GM19240 (cell line): ENCODE measurements around the gene AP1M1.

Experiments
- DNase-seq: peaks from one replicate; pipeline ENCODE4 v3.0.0; 2011; ENCODE audit warnings: low spot score; ENCODE audit not compliant: insufficient read length

AP1M1 gene

DNA sequence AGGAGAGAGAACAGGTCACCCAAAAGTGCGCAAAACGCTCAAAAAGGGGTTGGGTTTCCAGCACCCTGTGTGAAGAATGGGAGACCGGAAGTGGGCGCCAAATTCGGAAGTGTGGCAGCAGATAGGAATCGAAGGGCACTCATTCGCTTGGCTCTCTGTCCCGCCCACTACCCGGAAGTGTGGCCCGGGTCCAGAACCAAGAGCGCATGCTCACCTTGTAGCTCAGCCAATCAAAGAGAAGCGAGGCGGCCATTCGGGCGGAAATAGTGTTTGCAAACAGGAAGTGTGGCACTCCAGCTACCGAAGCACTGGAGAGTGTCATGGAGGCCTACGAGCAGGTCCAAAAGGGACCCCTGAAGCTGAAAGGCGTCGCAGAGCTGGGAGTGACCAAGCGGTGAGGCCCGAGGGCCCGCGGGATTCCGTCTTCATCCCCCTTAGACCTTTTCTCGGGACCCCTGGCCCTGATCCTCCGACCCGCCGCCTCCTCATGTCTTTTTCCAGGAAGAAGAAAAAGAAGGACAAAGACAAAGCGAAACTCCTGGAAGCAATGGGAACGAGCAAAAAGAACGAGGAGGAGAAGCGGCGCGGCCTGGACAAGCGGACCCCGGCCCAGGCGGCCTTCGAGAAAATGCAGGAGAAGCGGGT, 12.5 kb upstream of the AP1M1 start, which contains the start of gene FAM32A:
Gene FAM32A, plus strand, starts transcription at position 288 of the 645 bp plus-strand sequence. Its CDS starts 33 bp downstream, at position 321.
- DNase-seq, result peak; percentile 97

DNA sequence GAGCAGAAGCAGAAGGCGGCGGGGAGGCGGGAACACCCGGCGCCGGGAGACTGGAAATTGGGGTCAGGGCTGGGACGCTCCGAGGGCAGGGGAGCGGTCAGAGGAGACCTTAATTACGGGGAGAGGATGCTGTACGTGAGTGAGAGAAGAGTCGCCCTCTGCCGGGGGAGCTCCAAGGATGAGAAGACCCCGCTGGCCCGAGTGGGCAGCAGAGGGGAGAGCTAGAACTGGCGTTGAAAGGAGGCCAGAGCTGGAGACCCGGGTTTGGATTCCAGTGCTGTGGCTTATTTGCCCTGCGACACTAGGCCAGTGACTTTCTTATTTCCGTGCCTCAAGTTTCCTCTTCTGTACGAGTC, 12.0 kb upstream of the AP1M1 start:
- peak; percentile 22 for DNase-seq

DNA sequence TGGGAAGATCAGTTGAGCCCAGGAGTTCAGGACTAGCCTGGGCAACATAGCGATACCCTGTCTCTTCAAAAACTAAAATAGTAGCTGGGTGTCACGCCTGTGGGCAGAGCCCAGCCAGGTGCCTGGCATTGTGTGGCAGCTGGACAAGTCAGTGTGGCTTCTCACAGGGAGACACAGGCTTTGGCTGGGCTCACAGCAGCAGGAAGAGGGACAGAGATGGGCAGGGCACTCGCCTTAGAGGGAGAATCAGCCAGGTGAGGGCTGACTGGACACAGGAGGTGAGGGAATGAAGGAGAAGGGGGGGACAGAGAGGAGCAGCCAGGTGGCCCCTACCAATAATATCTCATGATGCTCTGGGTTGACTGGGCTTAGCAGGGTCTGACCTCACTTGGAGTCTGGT, 9.2 kb upstream of the AP1M1 start:
- no peak for DNase-seq

DNA sequence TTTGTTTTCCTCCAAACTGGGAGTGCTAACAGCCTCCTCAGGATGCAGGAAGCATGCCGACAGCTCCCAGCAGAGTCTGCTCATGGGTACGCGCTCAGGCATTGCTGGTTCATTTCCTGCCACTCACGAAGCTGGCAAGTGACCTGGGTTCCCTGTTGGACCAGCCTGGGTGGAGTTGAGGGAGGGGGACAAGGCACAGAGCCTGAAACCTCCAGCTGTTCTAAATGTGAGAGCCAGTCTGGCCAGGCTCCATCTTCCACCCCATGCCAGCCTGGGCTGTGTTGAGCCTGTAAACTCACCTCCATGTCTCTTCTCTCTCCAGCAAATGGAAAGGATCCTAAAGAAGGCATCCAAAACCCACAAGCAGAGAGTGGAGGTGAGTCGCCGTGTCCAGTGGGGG, 7.5 kb upstream of the AP1M1 start:
- no peak for DNase-seq

DNA sequence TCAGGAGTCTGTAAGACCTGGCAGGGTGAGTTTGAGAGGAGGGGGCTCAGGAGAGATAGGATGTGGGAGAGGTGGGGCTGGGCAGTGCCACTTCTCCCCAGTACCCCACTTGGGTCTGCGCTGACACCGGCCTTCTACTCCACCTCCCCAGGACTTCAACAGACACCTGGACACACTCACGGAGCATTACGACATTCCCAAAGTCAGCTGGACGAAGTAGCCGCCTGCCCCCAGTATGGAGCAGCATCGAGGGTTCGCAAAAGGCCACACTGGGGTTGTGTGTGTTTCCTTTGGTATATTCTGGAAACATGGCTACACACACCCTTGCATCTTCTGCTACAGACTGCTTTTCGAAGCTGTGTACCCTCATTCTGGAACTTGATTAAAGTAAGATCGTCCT, 7.0 kb upstream of the AP1M1 start:
- no peak for DNase-seq

DNA sequence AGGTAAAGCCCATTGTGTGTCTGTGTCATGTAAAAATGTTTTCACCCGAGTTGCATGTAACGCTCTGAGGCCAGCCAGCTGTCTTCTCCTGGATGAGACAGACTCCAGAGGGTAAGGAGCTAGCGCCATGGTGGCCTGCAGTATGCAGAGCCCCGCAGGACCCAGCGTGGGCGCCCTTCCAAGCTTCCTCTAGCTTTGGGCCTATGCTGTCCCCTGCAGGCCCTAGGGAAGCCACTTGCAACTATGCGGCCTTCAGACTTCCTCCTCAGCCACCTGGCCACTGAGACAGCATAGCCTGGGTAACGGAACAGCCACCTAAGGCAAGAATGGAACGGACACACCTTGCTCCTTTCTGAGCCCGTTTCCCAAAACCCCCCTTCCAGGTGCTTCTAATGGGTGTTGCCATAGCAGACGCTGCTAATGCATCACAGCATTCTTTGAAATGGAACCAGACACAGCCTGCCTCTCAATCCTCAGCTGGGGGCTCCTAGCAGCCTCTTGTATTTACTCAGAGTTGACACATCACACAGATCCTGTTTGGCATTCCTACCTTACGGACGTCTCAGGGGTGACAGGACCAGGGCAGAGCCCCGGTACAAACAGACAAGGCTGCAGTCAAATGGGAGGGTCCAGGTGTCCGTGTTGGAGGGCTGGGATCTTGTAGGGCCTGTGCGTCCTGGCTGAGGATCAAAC, 6.3 kb upstream of the AP1M1 start:
- no peak for DNase-seq

DNA sequence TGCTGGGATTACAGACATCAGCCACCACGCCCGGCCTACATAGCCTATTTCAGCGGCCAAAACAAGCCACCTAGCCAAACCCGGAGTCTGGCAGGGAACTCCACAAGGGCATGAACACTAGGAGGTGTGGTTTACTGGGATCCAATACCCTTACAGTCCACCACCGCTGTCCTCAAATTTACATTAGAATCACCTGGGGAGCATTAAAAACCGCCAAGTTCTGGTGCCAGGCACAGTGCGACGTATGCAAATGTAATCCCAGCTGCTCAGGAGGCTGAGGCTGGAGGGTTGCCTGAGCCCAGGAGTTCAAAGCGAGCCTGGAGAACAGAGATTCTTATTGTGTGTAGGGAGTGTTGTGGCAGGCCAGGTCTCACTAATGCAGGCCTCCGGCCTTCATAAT, 4.2 kb upstream of the AP1M1 start:
- DNase-seq, result no peak

DNA sequence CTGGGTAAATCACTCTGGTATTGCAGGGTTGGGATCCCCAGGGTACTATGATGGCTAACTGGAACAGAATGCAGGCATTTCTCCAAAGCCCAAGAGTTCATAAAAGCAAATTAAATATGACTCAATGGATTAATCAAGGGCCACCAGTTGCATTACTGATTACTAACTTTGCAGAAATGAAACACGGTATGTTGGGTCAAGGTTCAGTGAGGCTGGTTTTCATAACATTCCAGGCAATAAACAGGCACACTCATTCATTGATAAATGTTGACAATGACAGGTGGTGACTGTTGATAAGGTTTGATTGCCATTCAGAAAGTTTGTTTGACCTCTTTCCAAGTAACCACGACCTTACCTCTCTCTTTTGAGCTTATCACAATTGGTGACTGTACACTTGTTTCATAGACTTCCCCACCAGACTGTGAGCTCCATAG, 506 bp upstream of the AP1M1 start:
- no peak for DNase-seq

DNA sequence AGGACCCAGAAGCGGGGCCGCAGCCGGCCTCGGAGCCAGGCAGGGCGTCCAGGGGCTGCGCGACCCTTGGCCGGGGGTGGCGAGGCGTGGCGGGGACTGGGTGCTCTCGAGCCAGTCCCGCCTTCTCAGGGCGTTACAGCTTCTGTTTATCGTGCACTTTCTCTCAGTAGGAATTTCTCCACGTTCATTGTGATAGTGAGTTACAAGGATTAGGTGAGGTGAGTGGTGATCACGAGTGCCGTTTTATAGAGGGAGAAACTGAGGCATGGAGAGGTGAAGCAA, 600 bp downstream of the AP1M1 start:
- no peak for DNase-seq

DNA sequence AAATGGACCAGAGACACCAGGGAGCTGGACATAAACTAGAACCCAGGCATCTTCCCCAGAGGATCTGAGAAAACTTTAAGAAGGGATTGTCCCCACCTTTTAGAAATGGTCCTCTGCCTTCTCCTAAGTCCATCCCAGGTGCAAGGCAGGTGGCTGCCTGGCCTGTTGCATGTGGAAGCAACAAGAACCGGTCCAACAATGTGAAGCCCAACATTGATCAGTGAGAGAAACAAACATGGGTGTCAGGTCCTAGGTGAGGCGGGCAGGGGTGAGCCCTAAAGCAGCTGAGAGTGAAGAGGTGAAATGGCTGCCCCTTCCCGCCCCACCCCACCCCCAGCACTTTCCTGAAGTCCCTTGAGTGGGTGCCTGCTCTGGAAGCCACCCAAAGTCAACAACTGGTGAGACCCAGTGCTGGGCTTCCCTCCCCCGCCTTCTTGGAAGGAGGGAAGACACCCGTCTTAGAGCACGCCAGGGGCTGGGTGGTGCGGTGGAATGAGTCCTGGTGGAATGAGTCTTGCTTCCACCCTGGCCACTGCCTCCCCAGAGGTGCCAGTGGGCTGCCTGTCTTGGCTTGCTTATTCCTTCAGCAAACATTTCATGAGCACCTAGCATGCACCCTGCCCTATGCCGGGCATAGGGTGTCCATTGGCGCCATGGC, 1.7 kb downstream of the AP1M1 start:
- no peak for DNase-seq

DNA sequence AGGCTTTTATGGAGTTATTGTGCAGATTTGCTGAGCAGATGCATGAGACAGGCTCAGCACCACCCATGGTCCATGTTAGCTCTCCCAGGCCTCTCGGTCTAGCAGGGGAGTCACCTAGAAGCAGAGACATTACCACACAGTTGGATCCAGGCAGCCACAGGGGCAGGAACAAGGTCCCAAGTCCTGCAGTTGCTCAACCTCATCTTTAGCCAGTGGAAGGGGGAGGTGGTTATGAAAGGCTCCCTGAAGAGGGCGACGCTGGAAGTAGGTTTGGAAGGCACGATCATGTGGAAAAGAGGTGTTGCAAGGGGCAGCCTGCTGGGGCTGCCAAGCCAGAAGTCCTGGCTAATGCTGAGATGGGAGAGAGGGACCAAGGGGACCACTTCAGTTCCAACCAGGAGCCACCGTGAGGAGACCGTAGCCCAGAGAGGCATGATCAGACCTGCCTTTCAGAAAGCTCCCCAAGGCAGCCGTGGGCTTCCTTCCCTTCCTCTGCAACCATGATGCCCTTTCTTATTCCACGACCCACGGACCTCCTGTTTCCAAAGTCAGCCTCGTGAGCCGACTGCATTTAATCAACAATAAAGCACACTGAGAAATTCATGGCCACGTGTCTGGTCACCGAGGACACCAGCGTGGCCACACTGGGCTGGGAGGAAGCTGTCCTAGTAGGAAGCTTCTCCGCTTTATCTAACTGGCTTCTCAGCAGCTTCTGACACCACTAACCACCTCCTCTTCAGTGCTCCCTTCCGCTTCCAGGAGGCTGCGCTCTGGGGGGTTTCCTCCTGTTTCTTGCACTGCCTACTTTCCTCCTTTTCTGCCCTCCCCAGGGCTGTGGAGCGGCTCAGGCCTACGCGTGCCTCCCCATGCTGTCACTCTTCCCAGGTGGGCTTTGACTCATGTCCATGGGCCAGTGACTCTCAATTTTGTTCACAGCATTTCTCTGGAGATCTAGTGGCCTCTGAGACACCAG, 2.6 kb downstream of the AP1M1 start:
- DNase-seq, result no peak

DNA sequence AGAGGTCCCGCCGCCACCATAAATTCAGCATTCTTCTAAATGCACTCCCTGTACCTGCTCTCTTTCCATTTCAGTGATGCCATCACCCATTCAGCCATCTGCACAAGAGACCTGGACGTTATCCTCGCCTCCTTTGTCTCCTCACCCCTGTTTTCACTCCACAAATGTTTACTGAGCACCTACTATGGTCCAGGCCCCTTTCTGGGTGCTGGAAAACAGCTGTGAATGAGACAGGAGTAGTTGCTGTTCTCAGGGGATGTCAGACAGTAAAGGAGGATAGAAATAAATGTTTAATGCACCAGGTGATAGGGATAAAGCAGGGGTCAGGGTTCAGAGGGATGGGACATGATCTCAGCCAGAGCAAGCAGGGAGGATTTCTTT, 3.3 kb downstream of the AP1M1 start:
- no peak for DNase-seq

DNA sequence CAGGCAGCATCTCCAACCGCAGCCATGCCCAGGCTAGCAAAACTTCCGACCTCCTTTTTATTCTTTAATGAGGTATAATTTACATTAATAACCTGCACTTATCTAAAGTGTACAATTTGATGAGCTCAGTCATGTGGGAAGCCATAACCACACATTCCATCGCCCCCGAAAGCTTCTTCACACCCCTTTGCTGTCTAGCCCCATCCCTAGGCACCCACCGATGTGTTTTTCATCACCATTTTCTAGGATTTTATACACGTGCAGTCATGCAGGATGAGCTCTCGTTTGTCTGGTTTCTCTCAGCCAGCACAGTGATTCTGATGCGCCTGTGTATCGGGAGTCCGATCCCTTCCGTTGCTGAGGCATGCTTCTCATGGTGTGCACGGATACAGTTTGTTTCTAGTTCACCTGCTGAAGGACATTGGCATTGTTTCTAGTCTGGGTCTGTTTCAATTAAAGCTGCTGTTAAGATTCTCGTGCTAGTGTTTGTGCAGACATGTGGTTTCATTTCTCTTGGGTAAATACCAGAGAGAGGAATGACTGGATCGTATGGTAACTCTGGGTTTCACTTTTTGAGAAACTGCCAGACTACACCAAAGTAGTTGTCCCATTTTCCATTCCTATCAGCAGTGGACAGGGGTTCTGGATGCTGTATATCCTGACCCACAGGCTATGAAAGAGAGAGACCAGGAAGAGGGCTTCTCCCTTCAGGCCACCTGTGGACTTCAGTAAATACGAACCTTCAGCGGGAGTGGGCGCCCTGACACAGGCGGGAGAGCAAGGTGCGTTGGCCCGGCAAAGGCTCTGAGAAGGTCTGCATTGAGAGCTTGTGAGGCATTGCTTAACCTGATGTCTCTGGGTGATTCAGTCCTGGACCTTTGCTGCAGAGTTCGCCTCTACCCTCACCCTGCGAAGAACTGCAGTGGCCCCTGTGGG, 4.9 kb downstream of the AP1M1 start:
- DNase-seq, result no peak

DNA sequence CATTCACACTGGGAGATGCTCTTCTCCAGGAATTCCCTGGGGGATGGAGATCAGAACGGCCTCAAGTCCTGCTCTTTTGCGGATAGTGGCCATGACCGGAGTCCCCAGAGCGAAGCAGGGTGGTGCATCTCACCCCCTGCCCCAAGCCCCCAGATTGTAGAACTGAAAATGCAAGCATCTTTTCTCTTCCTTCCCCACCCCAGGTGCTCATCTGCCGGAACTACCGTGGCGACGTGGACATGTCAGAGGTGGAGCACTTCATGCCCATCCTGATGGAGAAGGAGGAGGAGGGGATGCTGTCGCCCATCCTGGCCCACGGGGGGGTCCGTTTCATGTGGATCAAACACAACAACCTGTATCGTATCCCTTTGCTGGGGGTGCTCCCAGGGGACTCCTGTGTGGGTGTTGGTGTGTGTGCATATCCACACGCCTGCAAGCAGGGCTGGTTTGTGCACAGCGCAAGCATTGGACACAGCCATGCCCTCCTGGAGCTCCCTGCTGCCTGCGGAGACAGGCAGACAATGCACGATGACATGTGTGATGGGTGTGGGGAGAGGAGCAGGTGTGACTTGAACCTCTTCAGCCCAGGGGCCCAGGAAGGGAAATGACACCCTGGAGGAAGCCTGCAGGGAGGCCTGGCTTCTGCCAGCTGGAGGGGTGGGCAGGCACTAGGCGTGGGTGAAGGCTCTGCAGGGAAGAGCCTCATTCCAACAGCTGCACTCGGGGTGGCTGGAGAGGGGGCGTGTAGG, 5.7 kb downstream of the AP1M1 start:
- no peak for DNase-seq

DNA sequence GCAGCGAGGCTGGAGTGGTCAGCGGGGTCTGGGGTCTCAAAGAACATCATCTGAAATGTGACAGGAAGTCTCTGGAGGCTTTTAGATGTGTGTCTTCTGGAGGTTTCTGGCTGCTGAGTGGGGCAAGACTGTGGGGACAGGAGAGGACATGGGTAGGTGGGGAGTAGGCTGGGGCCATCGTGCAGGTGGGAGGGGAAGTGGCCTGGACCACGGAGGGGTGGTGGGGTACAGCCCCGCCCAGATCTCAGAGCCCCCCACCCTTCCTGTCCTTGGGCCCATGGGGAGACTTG, 6.2 kb downstream of the AP1M1 start:
- DNase-seq, result no peak

DNA sequence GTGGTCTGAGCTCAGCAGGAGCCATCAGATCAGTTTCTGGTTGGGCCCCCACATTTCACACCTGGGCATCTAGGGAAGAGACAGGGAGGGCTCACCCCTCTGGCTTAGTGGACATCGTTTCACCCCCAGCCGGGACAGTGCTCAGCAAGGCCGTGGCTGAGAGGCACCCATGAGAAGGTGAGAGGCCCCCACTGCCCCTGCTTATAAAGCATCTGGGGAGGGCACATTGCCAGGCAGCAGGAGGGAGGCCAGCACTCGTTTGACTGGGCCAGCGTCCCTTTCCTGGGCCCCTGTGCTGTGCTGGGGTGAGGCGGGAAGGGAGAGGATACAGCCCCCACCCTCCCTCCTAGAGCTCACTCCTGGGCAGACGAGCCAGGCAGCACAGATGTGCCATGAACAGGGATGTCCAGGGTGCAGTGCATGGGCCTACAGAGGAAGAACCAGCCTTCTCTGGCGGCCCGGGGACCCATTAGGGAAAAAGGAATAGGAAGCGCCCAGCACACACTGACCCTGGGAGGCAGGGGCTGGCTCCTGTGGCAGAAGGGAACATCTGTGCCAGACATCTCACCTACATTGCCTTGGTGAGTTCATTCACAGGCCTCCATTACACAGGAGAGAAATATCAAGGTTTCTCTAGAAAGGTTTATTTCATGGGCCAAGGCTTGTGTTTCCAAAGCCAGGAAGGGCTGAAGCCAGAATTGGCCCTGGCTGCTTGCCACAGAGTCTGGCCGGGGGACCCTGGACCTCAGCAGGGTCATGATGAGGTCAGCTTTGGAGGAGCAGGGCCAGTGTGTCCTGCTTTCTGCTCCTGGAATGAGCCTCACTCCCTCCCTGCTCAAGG, 7.7 kb downstream of the AP1M1 start:
- no peak for DNase-seq

DNA sequence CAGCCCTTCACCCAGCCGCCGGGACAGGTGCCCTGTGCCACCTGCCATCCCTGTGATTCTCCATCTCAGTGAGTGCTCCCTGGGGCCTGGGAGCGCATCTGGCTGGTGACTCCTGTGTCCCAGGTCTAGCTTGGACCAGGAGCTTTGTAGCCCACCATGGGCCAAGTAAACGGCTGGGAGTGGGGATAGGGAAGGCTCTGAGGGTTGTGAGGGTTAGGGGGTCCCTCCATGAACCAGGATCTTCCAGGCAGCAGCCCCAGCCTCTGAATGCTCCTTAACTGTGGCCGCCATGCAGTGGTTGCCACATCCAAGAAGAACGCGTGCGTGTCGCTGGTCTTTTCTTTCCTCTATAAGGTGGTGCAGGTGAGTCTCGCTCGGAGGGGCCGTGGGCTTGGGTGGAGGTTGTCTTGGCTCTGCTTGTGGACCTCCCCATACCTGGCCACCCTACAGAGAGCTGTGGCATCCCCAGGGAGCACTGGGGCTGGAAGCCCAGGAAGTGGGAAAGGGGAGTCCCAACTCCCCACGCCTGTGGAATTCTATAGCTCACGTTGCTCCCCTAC, 8.4 kb downstream of the AP1M1 start:
- no peak for DNase-seq

DNA sequence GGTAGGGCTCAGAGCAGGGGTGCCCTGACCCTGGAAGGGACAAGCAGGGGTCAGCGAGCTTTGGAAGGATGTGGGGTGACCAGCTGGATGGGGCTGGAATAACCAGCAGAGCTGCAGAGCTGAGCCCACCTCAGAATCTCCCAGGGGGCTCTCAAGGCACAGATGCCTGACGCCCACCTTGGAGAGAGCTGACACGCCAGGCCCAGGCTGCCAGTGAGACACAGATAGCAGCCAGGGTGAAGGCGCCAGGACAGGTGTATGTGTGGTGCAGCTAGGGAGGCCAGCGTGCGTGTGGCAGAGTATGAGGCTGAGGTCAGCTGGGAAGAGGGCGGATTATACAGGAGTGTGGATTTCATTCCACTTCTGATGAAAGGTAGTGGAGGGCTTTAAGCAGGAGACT, 8.9 kb downstream of the AP1M1 start:
- no peak for DNase-seq

DNA sequence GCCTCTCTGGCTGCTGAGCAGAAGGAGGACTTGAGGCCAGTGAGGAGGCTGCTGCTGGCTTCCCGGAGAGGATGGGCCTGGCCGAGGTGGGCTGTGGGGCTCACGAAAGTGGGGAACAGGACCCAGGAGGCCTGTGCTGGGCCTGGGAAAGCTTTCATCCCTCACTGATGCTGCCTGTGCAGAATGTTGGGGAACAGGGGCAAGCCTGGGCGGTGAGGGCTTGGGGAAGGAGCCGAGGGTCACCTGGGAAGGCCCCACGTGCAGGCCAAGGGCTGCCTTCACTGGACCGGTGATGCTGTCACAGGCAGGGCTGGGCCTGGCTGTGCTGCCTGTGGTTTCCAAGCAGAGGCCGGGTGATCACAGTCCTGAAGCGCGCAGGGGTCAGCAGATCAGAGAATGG, 9.4 kb downstream of the AP1M1 start:
- DNase-seq, result no peak
